CD1c-positive myeloid dendritic cell (primary cell): ENCODE results near the gene AGTRAP.
A peak's percentile ranks its signal among the peaks of the same experiment; 100 is the strongest.

ENCODE experiments used
- DNase-seq: peaks from one replicate; pipeline ENCODE4 v3.0.0-alpha.2; 2016; ENCODE audit errors: extremely low spot score

Gene AGTRAP

GRCh38 chr1:11761988-11762406, 26.1 kb downstream of the AGTRAP start, which contains the start of gene C1orf167:
TSS of gene C1orf167 (plus strand) at chr1:11762193. CDS start at chr1:11764401, 2,208 bp downstream.
- peak; percentile 21 for DNase-seq

DNA sequence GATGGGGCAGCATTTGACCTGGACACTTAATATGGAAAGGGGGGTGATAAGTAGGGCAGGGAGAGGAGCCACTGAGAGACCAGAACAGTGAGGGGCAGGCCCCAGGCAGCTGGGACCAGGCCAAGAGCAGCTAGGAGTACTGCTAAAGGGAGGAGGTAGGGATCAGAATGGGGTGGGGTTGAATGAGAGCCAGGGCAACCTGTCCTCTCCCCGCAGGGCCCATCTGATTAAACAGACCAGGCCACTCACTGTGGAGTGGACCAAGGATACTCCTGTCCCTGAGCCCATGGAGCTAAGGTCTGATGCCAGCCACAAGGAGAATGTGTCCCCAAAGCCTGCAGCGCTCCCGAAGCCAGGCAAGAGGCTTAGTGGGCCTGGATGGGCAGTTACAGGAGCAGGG, 28.2 kb downstream of the AGTRAP start:
- no peak for DNase-seq

- no peak for DNase-seq
Observed at GRCh38 chr1:11764519-11764918, 28.6 kb downstream of the AGTRAP start.

GRCh38 chr1:11765661-11766428, 29.9 kb downstream of the AGTRAP start:
- DNase-seq = no peak

- no peak for DNase-seq
Observed at GRCh38 chr1:11766429-11766776, 30.5 kb downstream of the AGTRAP start.

DNA sequence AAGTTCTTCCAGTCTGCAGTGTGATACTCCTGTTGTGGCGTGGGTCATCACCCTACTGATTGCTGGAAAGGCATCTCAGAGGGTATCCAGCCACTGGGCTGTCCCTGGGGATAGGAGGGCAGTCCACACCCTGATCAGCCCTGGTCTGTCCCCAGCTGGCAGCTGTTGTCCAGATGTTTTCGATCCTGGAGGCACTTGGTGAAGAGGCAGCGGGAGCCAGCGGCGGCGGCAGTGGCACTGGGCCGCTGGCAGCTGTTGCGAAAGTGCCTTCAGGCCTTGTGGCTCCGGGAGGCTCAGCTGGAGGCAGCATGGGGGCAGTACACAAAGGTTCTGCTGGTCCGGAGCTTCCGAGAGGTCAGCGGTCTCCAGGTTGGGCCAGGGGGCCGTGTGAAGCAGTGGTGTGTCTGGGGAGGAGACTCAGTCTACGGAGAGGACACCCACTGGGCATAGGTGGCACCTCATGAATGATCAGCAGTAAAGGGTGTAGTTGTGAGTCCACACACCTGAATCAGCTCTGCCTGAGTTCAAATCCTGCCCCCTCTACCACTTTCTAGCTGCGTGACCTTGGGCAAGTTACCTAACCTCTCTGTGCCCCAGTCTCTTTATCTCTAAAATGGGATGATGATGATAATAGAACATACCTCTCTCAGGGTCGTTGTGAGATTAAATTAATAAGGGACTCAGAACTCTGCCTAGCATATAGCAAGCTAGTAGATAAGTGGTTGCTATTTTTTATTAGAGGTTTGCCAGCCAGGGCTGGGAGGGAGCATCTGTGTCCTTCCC, 32.2 kb downstream of the AGTRAP start:
- DNase-seq = no peak

- DNase-seq = no peak
Observed at GRCh38 chr1:11768821-11769220, 32.9 kb downstream of the AGTRAP start.

DNA sequence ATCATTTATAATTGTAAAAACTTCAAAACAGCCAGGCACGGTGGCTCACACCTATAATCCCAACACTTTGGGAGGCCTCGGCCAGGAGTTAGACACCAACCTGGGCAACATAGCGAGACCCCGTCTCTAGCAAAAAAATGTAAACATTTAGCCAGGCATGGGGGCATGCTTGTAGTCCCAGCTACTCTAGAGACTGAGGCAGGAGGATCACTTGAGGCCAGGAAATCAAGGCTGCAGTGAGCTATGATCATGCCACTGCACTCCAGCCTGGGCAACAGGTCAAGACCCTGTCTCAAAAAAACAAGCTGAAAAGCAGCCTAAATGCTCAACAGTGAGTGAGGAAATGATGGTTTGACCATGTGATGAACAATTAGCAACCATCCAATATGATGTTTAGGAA, 33.3 kb downstream of the AGTRAP start:
- no peak for DNase-seq

DNA sequence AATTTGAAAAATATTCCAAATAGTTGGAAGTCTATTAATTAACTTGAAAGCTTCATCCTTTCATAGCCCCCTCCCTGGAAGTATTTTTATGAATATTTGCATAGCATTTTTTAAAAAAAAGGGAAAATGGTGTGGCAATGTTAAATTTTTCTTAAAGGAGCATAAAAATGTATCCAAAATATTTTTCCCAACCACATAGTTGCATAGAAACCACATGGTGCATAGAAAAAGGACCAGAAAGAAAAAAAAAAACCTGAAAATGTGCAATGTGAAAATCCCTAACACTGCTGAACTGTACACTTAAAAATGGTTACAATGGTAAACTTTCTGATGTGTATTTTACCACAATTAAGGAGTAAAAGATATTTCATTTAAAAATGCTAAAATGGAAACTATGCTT, 34.1 kb downstream of the AGTRAP start:
- no peak for DNase-seq

DNA sequence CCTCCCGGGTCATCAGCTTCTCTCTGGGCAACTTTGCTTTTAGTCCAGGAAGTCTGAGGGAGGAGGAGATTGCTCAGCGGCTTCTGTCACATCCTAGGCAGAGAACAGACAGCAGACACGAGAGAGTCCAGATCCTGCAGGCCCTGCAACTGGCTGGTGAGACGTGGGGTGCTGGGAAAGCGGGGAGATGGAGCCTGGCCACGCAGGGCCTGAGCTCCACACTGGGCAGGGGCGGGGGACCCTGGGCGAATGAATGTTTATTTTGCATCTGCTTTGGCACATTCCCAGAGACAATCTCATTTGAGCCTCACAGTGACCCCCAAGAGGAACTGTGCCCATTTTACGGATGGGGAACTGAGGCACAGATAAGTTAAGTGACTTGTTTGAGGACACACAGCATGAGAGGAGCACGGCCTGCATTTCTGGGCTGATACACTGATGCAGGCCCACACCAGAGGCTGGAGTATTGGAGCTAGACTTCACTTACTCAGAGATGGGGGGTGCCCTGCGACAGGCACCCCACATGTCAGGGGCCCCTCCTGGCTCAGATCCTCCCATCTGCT, 35.6 kb downstream of the AGTRAP start:
- no peak for DNase-seq

GRCh38 chr1:11772458-11772857, 36.5 kb downstream of the AGTRAP start:
- DNase-seq = peak; percentile 39

GRCh38 chr1:11774753-11775152, 38.8 kb downstream of the AGTRAP start:
- no peak for DNase-seq

DNA sequence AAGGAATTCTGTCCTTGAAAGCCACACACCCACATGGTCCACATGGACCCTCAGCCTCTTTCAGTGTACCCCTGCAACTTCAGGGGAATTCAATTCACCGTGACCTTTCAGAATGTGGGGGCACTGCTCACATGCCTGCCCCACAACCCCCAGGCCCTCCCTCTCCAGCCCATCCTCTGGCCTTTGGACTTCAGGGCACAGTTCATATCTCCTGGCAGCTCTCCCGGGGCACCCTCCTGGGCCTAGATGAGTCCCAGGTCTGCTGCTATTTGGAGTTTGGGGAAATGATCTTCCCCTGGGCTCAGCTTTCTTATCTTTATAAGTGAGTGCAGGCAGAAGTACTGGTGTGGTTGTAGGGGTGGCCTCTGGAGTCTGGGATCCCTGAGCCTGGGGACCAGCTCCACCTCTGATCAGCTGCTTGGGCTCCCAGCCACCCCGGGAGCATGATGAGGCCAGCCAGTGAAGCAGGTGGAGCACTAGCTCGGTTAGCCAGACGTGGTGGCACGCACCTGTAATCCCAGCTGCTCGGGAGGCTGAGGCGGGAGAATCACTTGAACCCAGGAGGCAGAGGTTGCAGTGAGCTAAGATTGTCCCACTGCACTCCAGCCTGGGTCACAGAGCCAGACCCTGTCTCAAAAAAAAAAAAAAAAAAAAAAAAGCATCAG, 41.9 kb downstream of the AGTRAP start:
- DNase-seq = no peak

GRCh38 chr1:11778336-11778735, 42.4 kb downstream of the AGTRAP start:
- DNase-seq = no peak

DNA sequence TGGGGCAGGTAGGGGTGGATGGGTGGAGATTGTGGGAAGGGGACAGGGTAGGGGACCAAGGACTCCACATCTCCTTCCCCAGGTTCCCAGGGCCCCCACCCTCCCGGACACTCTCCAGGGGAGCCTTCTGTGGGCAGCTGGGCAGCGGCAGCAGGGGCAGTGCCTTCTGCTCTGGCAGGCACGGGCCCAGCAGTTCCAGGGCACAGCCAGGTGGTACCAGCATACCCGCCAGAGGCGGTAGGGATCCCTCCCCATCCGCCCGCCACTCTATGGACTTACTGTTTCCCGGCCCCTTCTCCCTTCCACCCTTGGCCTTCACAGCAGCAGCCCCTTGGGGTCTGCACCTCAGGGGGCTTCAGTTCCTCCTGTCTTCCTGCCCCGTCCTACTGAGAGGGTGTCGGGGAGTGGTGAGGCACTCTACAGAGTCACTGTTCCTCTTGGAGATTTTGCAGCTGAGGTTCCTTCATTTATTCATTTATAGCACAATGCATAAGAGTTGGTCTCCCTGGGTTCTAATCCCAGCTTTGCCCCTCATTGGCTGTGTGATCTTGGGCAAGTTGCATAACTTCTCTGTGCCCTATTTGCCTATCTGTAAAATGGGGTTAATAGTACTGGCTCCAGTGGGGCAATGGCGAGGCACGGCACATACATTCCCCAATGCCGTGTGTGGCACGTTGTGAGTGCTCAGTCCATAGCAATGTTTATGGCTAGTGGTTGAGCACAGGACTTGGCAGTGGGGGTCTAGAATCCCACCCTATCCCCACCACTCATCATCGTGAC, 43.1 kb downstream of the AGTRAP start:
- DNase-seq = no peak

- DNase-seq = no peak
Observed at GRCh38 chr1:11779715-11780379, 43.9 kb downstream of the AGTRAP start.

DNA sequence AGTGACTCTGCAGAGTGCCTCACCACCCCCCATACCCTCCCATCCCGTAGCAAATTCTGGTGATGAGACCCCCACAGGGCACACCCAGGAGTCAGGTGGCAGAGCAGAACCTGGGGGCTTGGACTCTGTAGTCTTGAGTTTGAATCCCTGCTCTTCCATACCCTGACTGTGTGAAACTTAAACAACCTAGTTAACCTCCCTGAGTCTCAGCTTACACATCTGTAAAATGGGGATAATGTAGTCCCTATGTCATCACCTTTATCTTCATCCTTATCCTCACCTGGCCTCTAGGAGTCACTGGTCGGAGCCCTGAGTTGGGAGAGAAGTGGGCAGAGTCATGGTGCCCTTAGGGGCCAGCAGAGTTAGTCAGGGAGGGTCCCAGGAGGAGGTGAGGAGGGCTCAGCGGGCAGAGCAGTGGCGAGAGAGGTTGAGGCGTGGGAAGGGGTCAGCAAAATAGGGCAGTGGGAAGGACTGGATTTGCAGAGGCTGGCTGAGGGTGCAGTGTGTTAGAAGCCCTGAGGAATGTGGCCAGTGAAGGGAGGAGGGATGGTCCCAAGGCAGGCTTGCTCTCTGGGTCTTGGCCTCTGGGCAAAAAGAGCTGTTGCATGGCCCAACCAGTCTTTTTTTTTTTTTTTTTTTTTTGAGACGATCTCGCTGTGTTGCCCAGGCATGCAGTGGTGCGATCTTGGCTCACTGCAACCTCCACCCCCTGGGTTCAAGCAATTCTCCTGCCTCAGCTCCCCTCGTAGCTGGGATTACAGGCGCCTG, 44.6 kb downstream of the AGTRAP start:
- no peak for DNase-seq

- DNase-seq = no peak
Observed at GRCh38 chr1:11781297-11781696, 45.4 kb downstream of the AGTRAP start.

- DNase-seq = no peak
Observed at GRCh38 chr1:11782127-11782708, 46.3 kb downstream of the AGTRAP start.

- no peak for DNase-seq
Observed at GRCh38 chr1:11783556-11783955, 47.6 kb downstream of the AGTRAP start.
